Right lobe of liver (tissue), 4 donors: ENCODE results near the gene GPS1.

Experiments used
- POLR2A ChIP-seq: fragments of 450-650 bp; IDR thresholded peaks from one replicate; pipeline ENCODE4 v1.6.1; 2017; ENCODE audit warnings: antibody characterized with exemption, mild to moderate bottlenecking
- TF ChIP-seq, protein P1 (sequence below), 4 donors: fragments of 200-600 bp in 3 of 4; fragments of 450-650 bp in 1 of 4; IDR thresholded peaks; one replicate each; pipeline versions ENCODE4 v1.5.1 to v1.8.0; 2016 to 2022; ENCODE audit warnings: antibody characterized with exemption in 4 of 4, mild to moderate bottlenecking in 2 of 4
- donor health status: DM: no; HTN: no; CAD: no.
- donor health status: DM: no; HTN: no; CAD: no.
- donor health status: DM: no; HTN: yes; CAD: no.

DNA sequence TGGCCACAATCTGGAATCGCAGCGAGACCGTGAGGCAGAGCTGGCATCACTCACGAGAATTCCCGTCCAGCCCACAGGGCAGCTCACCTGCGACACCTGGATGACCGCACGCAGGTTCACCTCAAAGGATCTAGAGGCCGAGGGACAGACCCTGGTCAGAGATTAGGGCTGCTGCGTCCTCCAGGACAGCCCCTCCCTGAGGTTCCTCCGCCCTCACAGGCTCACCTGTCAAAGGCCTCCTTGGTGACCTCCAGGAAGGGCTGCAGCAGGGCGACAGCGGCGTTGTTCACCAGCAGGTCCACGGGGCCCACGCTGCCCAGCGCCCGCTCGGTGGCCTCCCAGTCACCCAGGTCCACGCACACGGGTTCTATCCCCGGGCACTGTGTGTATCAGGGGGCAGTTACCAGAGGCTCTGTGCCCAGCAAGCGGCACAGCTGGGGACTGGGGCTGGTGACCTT lies 15.0 kb upstream of the GPS1 start:
- TF ChIP-seq, protein P1, sequence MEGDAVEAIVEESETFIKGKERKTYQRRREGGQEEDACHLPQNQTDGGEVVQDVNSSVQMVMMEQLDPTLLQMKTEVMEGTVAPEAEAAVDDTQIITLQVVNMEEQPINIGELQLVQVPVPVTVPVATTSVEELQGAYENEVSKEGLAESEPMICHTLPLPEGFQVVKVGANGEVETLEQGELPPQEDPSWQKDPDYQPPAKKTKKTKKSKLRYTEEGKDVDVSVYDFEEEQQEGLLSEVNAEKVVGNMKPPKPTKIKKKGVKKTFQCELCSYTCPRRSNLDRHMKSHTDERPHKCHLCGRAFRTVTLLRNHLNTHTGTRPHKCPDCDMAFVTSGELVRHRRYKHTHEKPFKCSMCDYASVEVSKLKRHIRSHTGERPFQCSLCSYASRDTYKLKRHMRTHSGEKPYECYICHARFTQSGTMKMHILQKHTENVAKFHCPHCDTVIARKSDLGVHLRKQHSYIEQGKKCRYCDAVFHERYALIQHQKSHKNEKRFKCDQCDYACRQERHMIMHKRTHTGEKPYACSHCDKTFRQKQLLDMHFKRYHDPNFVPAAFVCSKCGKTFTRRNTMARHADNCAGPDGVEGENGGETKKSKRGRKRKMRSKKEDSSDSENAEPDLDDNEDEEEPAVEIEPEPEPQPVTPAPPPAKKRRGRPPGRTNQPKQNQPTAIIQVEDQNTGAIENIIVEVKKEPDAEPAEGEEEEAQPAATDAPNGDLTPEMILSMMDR (IDR thresholded peaks at IDR 0.05): no peak
- no peak for TF ChIP-seq POLR2A
